Measurements from ENCODE around the gene ZNF225.
"Not testable (repeated sequence)": the region's sequence is repeated elsewhere in the genome, so short reads cannot be mapped to it uniquely, and the experiment has no call there.

Gene ZNF225

DNA sequence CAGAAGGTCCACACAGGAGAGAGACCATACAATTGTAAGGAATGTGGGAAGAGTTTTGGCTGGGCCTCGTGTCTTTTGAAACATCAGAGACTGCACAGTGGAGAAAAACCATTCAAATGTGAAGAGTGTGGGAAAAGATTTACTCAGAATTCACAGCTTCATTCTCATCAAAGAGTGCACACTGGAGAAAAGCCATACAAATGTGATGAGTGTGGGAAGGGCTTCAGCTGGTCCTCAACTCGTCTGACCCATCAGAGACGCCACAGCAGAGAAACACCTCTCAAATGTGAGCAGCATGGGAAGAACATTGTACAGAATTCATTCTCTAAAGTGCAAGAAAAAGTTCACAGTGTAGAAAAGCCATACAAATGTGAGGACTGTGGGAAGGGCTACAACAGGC is 5.4 kb upstream of the ZNF225 start:
- DNase-seq (ENCODE audit: low spot score) (no peak), ATAC-seq (ENCODE audit: low read depth) (no peak)
- no peaks in the 10 kb centered on the region for H3K4me1 ChIP-seq (ENCODE audit: insufficient read depth, poor library complexity, severe bottlenecking)
- peaks cover 48% of the 10 kb centered on the region for H3K36me3 ChIP-seq (ENCODE audit: low read depth)
- no peaks in the 10 kb centered on the region for H3K27me3 ChIP-seq (ENCODE audit: insufficient read depth, poor library complexity, severe bottlenecking)
- TF ChIP-seq, protein P1, sequence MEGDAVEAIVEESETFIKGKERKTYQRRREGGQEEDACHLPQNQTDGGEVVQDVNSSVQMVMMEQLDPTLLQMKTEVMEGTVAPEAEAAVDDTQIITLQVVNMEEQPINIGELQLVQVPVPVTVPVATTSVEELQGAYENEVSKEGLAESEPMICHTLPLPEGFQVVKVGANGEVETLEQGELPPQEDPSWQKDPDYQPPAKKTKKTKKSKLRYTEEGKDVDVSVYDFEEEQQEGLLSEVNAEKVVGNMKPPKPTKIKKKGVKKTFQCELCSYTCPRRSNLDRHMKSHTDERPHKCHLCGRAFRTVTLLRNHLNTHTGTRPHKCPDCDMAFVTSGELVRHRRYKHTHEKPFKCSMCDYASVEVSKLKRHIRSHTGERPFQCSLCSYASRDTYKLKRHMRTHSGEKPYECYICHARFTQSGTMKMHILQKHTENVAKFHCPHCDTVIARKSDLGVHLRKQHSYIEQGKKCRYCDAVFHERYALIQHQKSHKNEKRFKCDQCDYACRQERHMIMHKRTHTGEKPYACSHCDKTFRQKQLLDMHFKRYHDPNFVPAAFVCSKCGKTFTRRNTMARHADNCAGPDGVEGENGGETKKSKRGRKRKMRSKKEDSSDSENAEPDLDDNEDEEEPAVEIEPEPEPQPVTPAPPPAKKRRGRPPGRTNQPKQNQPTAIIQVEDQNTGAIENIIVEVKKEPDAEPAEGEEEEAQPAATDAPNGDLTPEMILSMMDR (IDR thresholded peaks at IDR 0.05; ENCODE audit: poor library complexity, severe bottlenecking), result no peak
- H3K4me3 ChIP-seq (ENCODE audit: severe bottlenecking), result no peak overlapping the region
- H3K9me3 ChIP-seq (ENCODE audit: severe bottlenecking), result peaks cover 8% of the 10 kb centered on the region
- H3K27ac ChIP-seq (ENCODE audit: poor library complexity, severe bottlenecking), result no peak overlapping the region

DNA sequence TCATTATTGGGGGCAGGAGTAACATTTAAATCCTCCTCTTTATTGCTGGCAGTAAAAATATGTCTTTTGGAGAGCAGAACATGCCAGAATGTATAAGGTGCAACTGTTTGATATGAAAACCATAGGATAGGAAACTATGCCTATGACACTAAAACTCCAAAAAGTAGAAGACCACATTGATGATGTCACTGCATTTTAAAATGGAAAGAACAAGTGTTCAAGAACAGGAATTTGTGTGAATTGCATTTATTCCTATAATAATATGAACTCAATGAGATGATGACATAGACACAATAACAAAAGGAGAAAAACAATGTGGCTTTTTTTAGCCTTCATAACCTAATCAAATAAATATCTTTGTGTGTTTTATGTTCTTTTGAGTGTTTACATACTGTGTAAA is 3.7 kb upstream of the ZNF225 start:
- DNase-seq (ENCODE audit: low spot score) (no peak), ATAC-seq (ENCODE audit: low read depth) (no peak)
- H3K4me1 ChIP-seq (ENCODE audit: insufficient read depth, poor library complexity, severe bottlenecking), result no peaks in the 10 kb centered on the region
- H3K27ac ChIP-seq (ENCODE audit: poor library complexity, severe bottlenecking), result no peak overlapping the region
- peaks cover 31% of the 10 kb centered on the region for H3K36me3 ChIP-seq (ENCODE audit: low read depth)
- no peaks in the 10 kb centered on the region for H3K27me3 ChIP-seq (ENCODE audit: insufficient read depth, poor library complexity, severe bottlenecking)
- no peak overlapping the region for H3K4me3 ChIP-seq (ENCODE audit: severe bottlenecking)
- TF ChIP-seq, protein P1 (IDR thresholded peaks at IDR 0.05; ENCODE audit: poor library complexity, severe bottlenecking), result no peak
- H3K9me3 ChIP-seq (ENCODE audit: severe bottlenecking), result peaks cover 8% of the 10 kb centered on the region

DNA sequence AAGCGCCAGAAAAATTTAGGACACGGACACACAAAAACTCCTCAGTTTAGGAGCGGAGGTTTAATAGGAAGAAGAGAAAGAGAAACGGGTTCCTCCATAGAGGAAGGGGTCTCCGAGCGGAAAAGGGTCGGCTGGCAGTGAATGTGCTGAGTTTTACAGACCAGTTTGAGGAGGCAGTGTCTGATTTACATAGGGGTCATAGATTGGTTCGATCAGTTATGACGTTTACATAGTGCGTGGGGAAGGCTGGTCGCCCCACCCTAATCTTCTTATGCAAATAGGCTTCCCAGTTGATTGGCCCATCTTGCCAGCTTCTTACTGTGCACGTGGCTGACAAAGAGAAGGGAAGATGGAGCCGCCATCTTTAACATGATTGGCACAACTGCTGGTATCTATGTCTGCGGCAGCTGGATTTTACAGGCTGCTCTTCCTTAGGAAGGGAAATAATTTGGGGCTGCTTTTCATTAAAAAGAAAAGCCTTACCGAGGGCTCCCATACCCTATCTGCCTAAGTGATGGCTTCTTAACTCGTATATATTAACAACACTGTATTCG is 1.2 kb upstream of the ZNF225 start:
- Histone ChIP-seq H3K36me3 (ENCODE audit: low read depth) (peaks cover 16% of the 10 kb centered on the region), H3K9me3 (ENCODE audit: severe bottlenecking) (peaks cover 2% of the 10 kb centered on the region), H3K27ac (ENCODE audit: poor library complexity, severe bottlenecking) (peak overlapping the region; percentile 30), H3K27me3 (ENCODE audit: insufficient read depth, poor library complexity, severe bottlenecking) (no peaks in the 10 kb centered on the region), H3K4me1 (ENCODE audit: insufficient read depth, poor library complexity, severe bottlenecking) (no peaks in the 10 kb centered on the region), H3K4me3 (ENCODE audit: severe bottlenecking) (peak overlapping the region; percentile 74)
- ATAC-seq (ENCODE audit: low read depth) (peak; percentile 55), DNase-seq (ENCODE audit: low spot score) (peak; percentile 64)
- TF ChIP-seq, protein P1 (IDR thresholded peaks at IDR 0.05; ENCODE audit: poor library complexity, severe bottlenecking), result no peak

DNA sequence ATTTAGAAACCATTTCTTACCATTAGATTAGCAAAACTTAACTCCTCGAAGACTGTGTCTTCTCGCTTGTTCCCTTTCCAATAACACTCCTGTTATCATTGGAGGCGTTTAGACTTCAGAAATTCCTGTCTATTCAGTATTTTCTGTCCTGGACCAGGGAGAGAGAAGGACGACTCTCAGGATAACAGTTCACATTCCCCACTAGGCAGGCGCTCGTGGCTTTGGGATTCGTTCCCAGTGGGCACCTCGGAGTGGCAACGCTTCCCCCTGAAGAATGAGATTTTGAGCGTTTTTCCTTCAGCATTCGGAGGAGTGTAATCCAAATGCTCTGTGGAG is 429 bp upstream of the ZNF225 start:
- DNase-seq (ENCODE audit: low spot score) (no peak), ATAC-seq (ENCODE audit: low read depth) (peak; percentile 11)
- Histone ChIP-seq H3K4me1 (ENCODE audit: insufficient read depth, poor library complexity, severe bottlenecking) (no peaks in the 10 kb centered on the region), H3K27me3 (ENCODE audit: insufficient read depth, poor library complexity, severe bottlenecking) (no peaks in the 10 kb centered on the region), H3K27ac (ENCODE audit: poor library complexity, severe bottlenecking) (peak overlapping the region; percentile 30), H3K4me3 (ENCODE audit: severe bottlenecking) (peak overlapping the region; percentile 74), H3K36me3 (ENCODE audit: low read depth) (peaks cover 13% of the 10 kb centered on the region), H3K9me3 (ENCODE audit: severe bottlenecking) (no peaks in the 10 kb centered on the region)
- TF ChIP-seq, protein P1 (IDR thresholded peaks at IDR 0.05; ENCODE audit: poor library complexity, severe bottlenecking), result no peak

DNA sequence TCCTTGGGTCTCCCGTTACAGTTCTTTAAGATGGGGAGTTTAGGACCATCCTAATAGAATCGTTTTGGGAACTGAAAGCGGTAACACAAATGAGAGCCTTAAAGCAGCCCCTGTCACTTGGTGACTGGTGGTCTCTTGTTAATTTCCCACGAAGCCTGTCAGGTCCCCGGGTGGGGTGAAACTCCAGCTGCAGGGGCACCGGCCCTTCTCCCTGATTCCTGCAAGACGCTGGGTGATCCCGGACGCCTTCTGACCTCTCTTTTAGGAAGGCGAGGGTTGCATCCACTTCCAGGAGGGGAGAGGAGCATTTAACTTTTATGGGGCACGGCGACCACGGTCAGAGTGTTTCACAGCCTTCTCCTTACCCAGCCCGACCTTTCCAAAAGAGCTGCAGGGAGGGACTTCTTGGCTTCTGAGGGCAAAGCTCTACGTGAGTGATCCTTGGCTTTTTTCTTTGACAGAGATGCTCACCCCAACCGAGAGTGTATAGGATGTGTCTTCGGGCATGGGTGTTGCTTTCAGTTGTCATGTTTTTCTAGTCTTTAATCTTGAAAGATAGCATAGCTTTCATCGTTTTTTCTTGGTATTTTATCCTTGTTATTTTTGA is 688 bp downstream of the ZNF225 start:
- no peak overlapping the region for H3K27ac ChIP-seq (ENCODE audit: poor library complexity, severe bottlenecking)
- H3K4me1 ChIP-seq (ENCODE audit: insufficient read depth, poor library complexity, severe bottlenecking), result no peaks in the 10 kb centered on the region
- H3K4me3 ChIP-seq (ENCODE audit: severe bottlenecking), result peak overlapping the region; percentile 74
- ATAC-seq (ENCODE audit: low read depth), result no peak; the same call in 2 of the 3 replicates
- TF ChIP-seq, protein P1 (IDR thresholded peaks at IDR 0.05; ENCODE audit: poor library complexity, severe bottlenecking), result no peak
- peaks cover 15% of the 10 kb centered on the region for H3K36me3 ChIP-seq (ENCODE audit: low read depth)
- DNase-seq (ENCODE audit: low spot score), result no peak
- H3K9me3 ChIP-seq (ENCODE audit: severe bottlenecking), result no peaks in the 10 kb centered on the region
- H3K27me3 ChIP-seq (ENCODE audit: insufficient read depth, poor library complexity, severe bottlenecking), result no peaks in the 10 kb centered on the region

DNA sequence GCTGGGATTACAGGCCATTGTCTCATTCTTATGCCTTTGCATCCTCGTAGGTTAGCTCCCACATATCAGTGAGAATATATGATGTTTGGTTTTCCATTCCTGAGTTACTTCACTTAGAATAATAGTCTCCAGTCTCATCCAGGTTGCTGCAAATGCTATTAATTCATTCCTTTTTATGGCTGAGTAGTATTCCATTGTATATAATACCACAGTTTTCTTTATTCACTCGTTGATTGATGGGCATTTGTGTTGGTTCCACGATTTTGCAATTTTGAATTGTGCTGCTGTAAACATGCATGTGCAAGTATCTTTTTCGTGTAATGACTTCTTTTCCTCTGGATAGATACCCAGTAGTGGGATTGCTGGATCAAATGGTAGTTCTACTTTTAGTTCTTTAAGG is 8.0 kb downstream of the ZNF225 start:
- peaks cover 28% of the 10 kb centered on the region for H3K36me3 ChIP-seq (ENCODE audit: low read depth)
- not testable (repeated sequence) for H3K9me3 ChIP-seq (ENCODE audit: severe bottlenecking); H3K27me3 ChIP-seq (ENCODE audit: insufficient read depth, poor library complexity, severe bottlenecking); H3K4me1 ChIP-seq (ENCODE audit: insufficient read depth, poor library complexity, severe bottlenecking); H3K27ac ChIP-seq (ENCODE audit: poor library complexity, severe bottlenecking); H3K4me3 ChIP-seq (ENCODE audit: severe bottlenecking); ATAC-seq (ENCODE audit: low read depth); DNase-seq (ENCODE audit: low spot score)

Measured in RWPE2 (cell line).